ENCODE data around the gene ACOT8.
A peak's percentile ranks its signal among the peaks of the same experiment; 100 is the strongest.

Gene ACOT8

GRCh38 chr20:45842169-45842812, 14.9 kb downstream of the ACOT8 start:
- peak overlapping the region; percentile 61 for H3K4me2 ChIP-seq
- no peaks in the 10 kb centered on the region for H3K9me3 ChIP-seq
- no peaks in the 10 kb centered on the region for H3K27me3 ChIP-seq
- peak overlapping the region; percentile 58 for H3K27ac ChIP-seq
- no peak for TF ChIP-seq Cebpa-rat (IDR thresholded peaks at IDR 0.05)
- no peak overlapping the region for H3K4me3 ChIP-seq
- H3K4me1 ChIP-seq, result peaks cover 16% of the 10 kb centered on the region
- peaks cover 66% of the 10 kb centered on the region for H3K36me3 ChIP-seq
- no peaks in the 10 kb centered on the region for H4K20me1 ChIP-seq
- peak overlapping the region; percentile 7; the same call in 1 of the 2 replicates for H3K9ac ChIP-seq

- Histone ChIP-seq H3K9ac (peak overlapping the region; percentile 7; the same call in 1 of the 2 replicates), H4K20me1 (no peaks in the 10 kb centered on the region), H3K27me3 (no peaks in the 10 kb centered on the region), H3K9me3 (no peaks in the 10 kb centered on the region), H3K4me3 (no peak overlapping the region), H3K4me1 (peaks cover 16% of the 10 kb centered on the region), H3K4me2 (peak overlapping the region; percentile 61), H3K36me3 (peaks cover 60% of the 10 kb centered on the region), H3K27ac (peak overlapping the region; percentile 58)
- no peak for TF ChIP-seq Cebpa-rat (IDR thresholded peaks at IDR 0.05)
These were observed 15.6 kb downstream of the ACOT8 start for GRCh38 chr20:45841407-45842129.

- H4K20me1 ChIP-seq, result no peaks in the 10 kb centered on the region
- peaks cover 16% of the 10 kb centered on the region for H3K4me1 ChIP-seq
- no peak overlapping the region for H3K27ac ChIP-seq
- peaks cover 52% of the 10 kb centered on the region for H3K36me3 ChIP-seq
- no peaks in the 10 kb centered on the region for H3K9me3 ChIP-seq
- H3K27me3 ChIP-seq, result no peaks in the 10 kb centered on the region
- no peak for TF ChIP-seq Cebpa-rat (IDR thresholded peaks at IDR 0.05)
- no peak overlapping the region for H3K9ac ChIP-seq
- H3K4me2 ChIP-seq, result no peak overlapping the region
- no peak overlapping the region for H3K4me3 ChIP-seq
These were observed 16.4 kb downstream of the ACOT8 start for GRCh38 chr20:45840700-45841198.

DNA sequence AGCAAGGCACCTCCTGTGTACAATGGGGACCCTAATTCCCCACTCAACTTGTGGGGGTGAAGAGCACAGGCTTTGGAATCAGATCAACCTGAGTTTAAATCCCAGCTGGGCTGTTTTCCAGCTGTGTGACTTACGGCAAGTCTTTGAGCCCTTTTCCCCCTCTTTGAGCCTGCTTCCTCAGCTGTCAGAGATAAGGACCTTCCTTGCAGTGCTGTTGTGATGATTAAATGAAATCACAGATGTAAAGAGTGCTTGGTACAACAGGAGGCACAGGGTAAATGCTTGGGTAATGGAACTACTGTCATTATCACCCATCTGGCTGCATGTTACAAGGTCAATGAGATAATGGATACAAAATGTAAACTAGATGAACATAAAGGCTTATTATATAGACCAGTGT, 20.4 kb downstream of the ACOT8 start:
- Histone ChIP-seq H3K27ac (no peak overlapping the region), H3K36me3 (peaks cover 13% of the 10 kb centered on the region), H4K20me1 (0 out of 2 replicates have a peak, but pooled peaks cover 4% of the 10 kb centered on the region), H3K4me1 (peaks cover 18% of the 10 kb centered on the region), H3K9ac (no peak overlapping the region), H3K9me3 (no peaks in the 10 kb centered on the region), H3K4me3 (no peak overlapping the region), H3K4me2 (no peak overlapping the region), H3K27me3 (peaks cover 32% of the 10 kb centered on the region)
- no peak for TF ChIP-seq Cebpa-rat (IDR thresholded peaks at IDR 0.05)

- Histone ChIP-seq H3K4me1 (peaks cover 14% of the 10 kb centered on the region), H3K9me3 (no peaks in the 10 kb centered on the region), H4K20me1 (0 out of 2 replicates have a peak, but pooled peaks cover 4% of the 10 kb centered on the region), H3K36me3 (peaks cover 3% of the 10 kb centered on the region; the same call in 1 of the 2 replicates), H3K9ac (no peak overlapping the region), H3K4me2 (no peak overlapping the region), H3K4me3 (no peak overlapping the region), H3K27me3 (peaks cover 32% of the 10 kb centered on the region), H3K27ac (no peak overlapping the region)
- TF ChIP-seq Cebpa-rat (IDR thresholded peaks at IDR 0.05), result no peak
These were observed 21.4 kb downstream of the ACOT8 start for GRCh38 chr20:45835825-45836224.

DNA sequence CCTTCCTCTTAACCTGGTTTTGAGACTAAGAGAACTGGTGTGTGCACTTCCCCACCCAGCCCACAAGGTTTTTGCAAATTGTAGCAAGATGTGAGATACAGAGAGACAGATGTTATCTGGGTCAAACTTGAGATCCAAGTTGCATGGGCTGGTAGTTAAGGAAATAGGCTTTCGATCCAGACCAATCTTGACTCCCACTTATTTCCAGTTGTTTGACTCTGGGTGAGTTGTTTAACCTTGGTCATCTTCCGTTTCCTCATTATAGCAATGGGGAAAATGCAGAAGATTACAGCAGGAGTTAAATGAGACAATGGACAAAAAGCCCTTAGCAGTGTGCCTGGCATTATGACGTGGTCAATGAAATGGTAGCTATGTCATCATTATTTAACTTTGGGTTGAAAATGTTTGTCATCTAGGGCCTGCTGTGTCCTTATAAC, 21.8 kb downstream of the ACOT8 start:
- H3K36me3 ChIP-seq, result no peaks in the 10 kb centered on the region
- TF ChIP-seq Cebpa-rat (IDR thresholded peaks at IDR 0.05), result no peak
- H3K27me3 ChIP-seq, result peaks cover 32% of the 10 kb centered on the region
- H3K4me1 ChIP-seq, result peaks cover 14% of the 10 kb centered on the region
- H3K9me3 ChIP-seq, result no peaks in the 10 kb centered on the region
- no peak overlapping the region for H3K4me2 ChIP-seq
- H3K4me3 ChIP-seq, result no peak overlapping the region
- H4K20me1 ChIP-seq, result 0 out of 2 replicates have a peak, but pooled peaks cover 4% of the 10 kb centered on the region
- no peak overlapping the region for H3K9ac ChIP-seq
- no peak overlapping the region for H3K27ac ChIP-seq

- H3K9me3 ChIP-seq, result no peaks in the 10 kb centered on the region
- no peak for TF ChIP-seq Cebpa-rat (IDR thresholded peaks at IDR 0.05)
- no peak overlapping the region for H3K9ac ChIP-seq
- H4K20me1 ChIP-seq, result 0 out of 2 replicates have a peak, but pooled peaks cover 4% of the 10 kb centered on the region
- peaks cover 14% of the 10 kb centered on the region for H3K4me1 ChIP-seq
- H3K4me3 ChIP-seq, result no peak overlapping the region
- H3K27me3 ChIP-seq, result peaks cover 32% of the 10 kb centered on the region
- H3K27ac ChIP-seq, result no peak overlapping the region
- no peak overlapping the region for H3K4me2 ChIP-seq
- no peaks in the 10 kb centered on the region for H3K36me3 ChIP-seq
These were observed 22.4 kb downstream of the ACOT8 start for GRCh38 chr20:45834797-45835161.

DNA sequence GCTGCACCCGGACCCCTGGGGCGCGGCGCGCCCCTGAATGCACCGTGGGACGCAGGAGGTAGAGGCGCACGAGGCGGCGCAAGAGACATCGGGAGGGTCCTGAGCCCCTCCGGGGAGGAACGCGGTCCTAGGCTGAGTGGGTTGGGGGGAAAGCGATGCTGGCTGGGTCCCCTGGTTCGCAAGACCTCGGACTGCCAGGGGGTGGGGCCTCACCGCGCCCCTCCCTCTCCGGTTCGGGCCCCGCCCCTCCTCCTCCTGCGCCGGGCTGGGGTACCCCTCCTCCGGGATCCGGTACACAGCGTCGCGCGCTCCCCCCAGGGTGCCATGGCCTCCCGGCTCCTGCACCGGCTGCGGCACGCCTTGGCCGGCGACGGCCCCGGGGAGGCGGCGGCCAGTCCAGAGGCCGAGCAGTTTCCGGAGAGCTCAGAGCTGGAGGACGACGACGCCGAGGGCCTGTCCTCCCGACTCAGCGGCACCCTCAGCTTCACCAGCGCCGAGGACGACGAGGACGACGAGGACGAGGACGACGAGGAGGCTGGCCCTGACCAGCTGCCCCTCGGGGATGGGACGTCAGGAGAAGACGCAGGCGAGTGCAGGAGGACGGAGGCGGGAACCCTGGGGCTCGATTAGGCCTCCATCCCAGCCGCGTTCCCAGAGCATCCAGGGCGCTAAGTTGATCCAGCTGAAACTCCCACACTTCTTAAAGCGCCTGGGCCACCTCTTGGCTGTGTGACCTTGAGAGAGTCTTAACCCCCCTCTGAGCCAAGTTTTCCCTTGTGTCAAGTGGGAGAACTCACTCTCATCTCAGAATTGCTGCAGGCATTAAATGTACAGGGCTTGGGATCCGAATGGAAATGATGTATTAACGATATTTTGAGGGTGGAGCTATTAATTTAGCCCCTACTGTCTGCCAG, 23.1 kb downstream of the ACOT8 start:
- Histone ChIP-seq H3K4me2 (peak overlapping the region; percentile 95), H3K4me1 (peaks cover 14% of the 10 kb centered on the region), H3K9ac (peak overlapping the region; percentile 50), H3K27me3 (peaks cover 32% of the 10 kb centered on the region), H3K27ac (no peak overlapping the region), H3K36me3 (no peaks in the 10 kb centered on the region), H3K4me3 (peak overlapping the region; percentile 66), H3K9me3 (no peaks in the 10 kb centered on the region), H4K20me1 (0 out of 2 replicates have a peak, but pooled peaks cover 4% of the 10 kb centered on the region)
- TF ChIP-seq Cebpa-rat (IDR thresholded peaks at IDR 0.05), result no peak

All from BLaER1 (cell line).